ENCODE results near the gene FCRL6.
A peak's percentile ranks its signal among the peaks of the same experiment; 100 is the strongest.

The FCRL6 gene

GRCh38 chr1:159798893-159799292 is 3.3 kb upstream of the FCRL6 start:
- no peak for FAIRE-seq
- peak; percentile 49 for DNase-seq (ENCODE audit: insufficient read length, low spot score)

- DNase-seq (ENCODE audit: insufficient read length, low spot score) (no peak), FAIRE-seq (no peak)
Observed at GRCh38 chr1:159799446-159799985, 2.6 kb upstream of the FCRL6 start.

GRCh38 chr1:159800177-159800930 is 1.8 kb upstream of the FCRL6 start:
- FAIRE-seq (no peak), DNase-seq (ENCODE audit: insufficient read length, low spot score) (no peak)

- FAIRE-seq (no peak), DNase-seq (ENCODE audit: insufficient read length, low spot score) (no peak)
Observed at GRCh38 chr1:159803956-159804689, 2.0 kb downstream of the FCRL6 start.

GRCh38 chr1:159804924-159805323 is 2.8 kb downstream of the FCRL6 start:
- no peak for FAIRE-seq
- DNase-seq (ENCODE audit: insufficient read length, low spot score), result no peak

- DNase-seq (ENCODE audit: insufficient read length, low spot score) (no peak), FAIRE-seq (no peak)
Observed at GRCh38 chr1:159815926-159816325, 13.8 kb downstream of the FCRL6 start.

GRCh38 chr1:159817276-159818041 is 15.3 kb downstream of the FCRL6 start:
- FAIRE-seq (no peak), DNase-seq (ENCODE audit: insufficient read length, low spot score) (no peak)

GRCh38 chr1:159821171-159821867 is 19.2 kb downstream of the FCRL6 start:
- peak; percentile 47 for FAIRE-seq

GRCh38 chr1:159823406-159823805 is 21.2 kb downstream of the FCRL6 start:
- DNase-seq (ENCODE audit: insufficient read length, low spot score) (no peak), FAIRE-seq (no peak)

More at GRCh38 chr1:159821171-159821867, 19.2 kb downstream of the FCRL6 start:
- no peak for DNase-seq (ENCODE audit: insufficient read length, low spot score)

- DNase-seq (ENCODE audit: insufficient read length, low spot score) (no peak), FAIRE-seq (no peak)
Observed at GRCh38 chr1:159825564-159825963, 23.4 kb downstream of the FCRL6 start.

GRCh38 chr1:159826441-159827101 is 24.4 kb downstream of the FCRL6 start, which contains the start of gene SLAMF8:
Gene SLAMF8, plus strand, starts transcription at chr1:159826873. Its CDS starts 26 bp downstream, at chr1:159826899.
- FAIRE-seq (peak; percentile 40), DNase-seq (ENCODE audit: insufficient read length, low spot score) (no peak)

- no peak for DNase-seq (ENCODE audit: insufficient read length, low spot score)
- no peak for FAIRE-seq
Observed at GRCh38 chr1:159827102-159827490, 24.9 kb downstream of the FCRL6 start.

GRCh38 chr1:159827549-159827948 is 25.4 kb downstream of the FCRL6 start:
- no peak for DNase-seq (ENCODE audit: insufficient read length, low spot score)
- FAIRE-seq, result no peak

- FAIRE-seq, result peak; percentile 14
- no peak for DNase-seq (ENCODE audit: insufficient read length, low spot score)
Observed at GRCh38 chr1:159828176-159828575, 26.0 kb downstream of the FCRL6 start.

GRCh38 chr1:159828581-159829272 is 26.6 kb downstream of the FCRL6 start:
- FAIRE-seq (peak; percentile 21), DNase-seq (ENCODE audit: insufficient read length, low spot score) (no peak)

GRCh38 chr1:159829273-159829634 is 27.1 kb downstream of the FCRL6 start:
- peak; percentile 54 for DNase-seq (ENCODE audit: insufficient read length, low spot score)
- peak; percentile 72 for FAIRE-seq

GRCh38 chr1:159829822-159830465 is 27.8 kb downstream of the FCRL6 start:
- DNase-seq (ENCODE audit: insufficient read length, low spot score) (no peak), FAIRE-seq (no peak)

GRCh38 chr1:159830722-159831121 is 28.6 kb downstream of the FCRL6 start:
- DNase-seq (ENCODE audit: insufficient read length, low spot score), result no peak
- no peak for FAIRE-seq
